Stimulated activated CD4-positive, alpha-beta T cell treated with anti-CD3 and anti-CD28 coated beads, Interleukin-4, amount 100 ng/mL, for 24 hours (primary cell): Measurements from ENCODE around the gene CACNA1E.

ENCODE experiments used
- DNase-seq: peaks from one replicate; pipeline ENCODE4 v3.0.0-alpha.2; 2020

The CACNA1E gene

DNA sequence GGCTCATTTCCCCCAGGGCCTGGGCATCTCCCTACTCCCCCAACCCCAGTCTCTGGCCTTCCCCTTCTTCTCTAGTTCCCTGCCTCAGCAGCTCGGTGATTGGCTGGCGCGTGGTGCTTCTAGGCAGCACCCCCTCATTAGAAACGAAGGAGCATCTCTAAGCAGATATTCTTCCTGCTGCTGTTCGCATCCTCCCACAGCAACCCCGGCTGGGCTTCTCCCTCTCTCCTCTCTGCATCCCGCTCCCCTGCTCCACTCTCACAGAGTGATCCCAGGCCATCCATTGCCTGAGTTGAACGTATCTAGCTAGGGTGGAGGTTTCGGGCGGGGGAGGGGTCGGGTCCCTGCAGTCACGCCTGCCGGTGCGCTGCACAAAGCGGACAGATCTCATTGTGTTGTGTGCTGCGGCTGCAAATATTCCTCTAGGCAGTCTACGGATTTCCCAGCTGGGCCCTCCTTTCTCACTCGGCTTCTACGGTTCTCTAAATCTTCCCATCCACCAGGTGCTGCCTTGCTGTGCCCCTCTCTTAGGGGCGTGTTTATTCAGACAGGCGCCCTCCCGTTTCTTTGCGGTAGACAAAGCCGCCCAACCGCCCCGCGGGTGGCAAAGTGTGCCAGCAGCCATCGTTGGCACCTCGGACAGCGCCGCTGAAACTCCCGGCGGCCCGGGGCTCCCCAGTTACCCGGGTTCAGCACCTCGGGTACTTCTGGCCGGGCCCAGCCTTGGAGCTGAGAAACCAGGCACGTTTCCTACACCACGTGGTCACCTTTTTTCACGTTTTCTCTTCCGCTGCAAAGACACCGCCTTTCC, 2.2 kb downstream of the CACNA1E start:
- no peak for DNase-seq

DNA sequence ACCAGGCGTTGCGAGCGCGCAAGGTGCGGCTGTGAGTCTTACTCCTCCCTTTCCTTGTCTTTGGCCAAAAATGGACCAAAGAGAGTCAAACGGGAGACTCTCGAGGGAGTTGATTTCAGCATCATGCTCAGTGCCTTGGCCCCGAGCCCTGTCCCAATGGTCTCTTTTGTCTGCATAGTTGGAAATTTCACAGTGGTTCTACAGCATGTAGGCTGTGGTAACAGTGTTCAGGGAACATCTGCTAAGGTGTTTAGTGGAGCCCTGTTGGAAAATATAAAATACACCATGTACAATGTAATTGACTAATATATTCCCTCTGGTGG, 2.7 kb downstream of the CACNA1E start:
- DNase-seq = no peak

- no peak for DNase-seq
Observed at GRCh38 chr1:181488866-181489265, 5.5 kb downstream of the CACNA1E start.

- no peak for DNase-seq
Observed at GRCh38 chr1:181490276-181490675, 7.0 kb downstream of the CACNA1E start.

- DNase-seq = no peak
Observed at GRCh38 chr1:181490740-181491712, 7.7 kb downstream of the CACNA1E start.

DNA sequence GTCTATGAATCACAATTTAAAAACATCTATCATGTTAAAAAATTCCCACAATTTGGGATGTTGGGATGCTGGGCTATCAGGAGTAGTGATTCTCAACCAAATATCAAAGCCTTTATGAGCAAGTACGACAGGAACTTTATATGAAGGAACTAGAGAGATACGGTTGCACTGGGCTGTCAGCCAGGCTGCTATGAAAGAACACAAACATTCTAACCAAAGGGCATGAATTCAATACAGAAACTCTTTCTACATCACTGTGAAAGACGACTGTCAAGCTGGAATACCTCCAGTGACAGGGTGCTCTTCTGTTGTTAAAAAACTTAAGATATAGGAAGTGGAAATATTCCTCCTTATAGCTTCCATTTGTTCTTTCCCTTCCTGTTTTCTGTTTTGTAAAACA, 9.8 kb downstream of the CACNA1E start:
- no peak for DNase-seq

GRCh38 chr1:181493885-181494284, 10.6 kb downstream of the CACNA1E start:
- DNase-seq = no peak

- DNase-seq = no peak
Observed at GRCh38 chr1:181496759-181497158, 13.4 kb downstream of the CACNA1E start.

GRCh38 chr1:181497870-181498269, 14.6 kb downstream of the CACNA1E start:
- DNase-seq = no peak

- no peak for DNase-seq
Observed at GRCh38 chr1:181499825-181500224, 16.5 kb downstream of the CACNA1E start.

- no peak for DNase-seq
Observed at GRCh38 chr1:181500636-181501035, 17.3 kb downstream of the CACNA1E start.

DNA sequence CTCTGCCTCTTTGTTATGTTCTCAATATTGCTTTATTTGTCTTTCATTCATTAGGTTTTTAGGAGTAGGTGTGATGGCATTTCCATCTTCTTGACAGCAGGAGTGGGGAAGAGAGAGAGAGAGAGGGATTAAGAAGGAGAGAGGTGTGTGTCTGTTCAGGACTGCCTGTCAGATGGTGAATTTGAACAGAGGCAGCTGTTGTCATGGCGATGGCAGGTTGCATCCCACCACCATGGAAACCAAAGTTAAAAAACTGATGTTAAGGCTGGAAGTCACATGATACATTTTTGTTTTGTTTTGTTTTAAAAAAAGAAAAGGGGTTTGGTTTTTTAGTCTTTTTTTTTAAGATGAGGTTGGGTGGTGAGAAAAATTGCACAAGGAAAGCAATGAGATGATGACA, 18.3 kb downstream of the CACNA1E start:
- no peak for DNase-seq

DNA sequence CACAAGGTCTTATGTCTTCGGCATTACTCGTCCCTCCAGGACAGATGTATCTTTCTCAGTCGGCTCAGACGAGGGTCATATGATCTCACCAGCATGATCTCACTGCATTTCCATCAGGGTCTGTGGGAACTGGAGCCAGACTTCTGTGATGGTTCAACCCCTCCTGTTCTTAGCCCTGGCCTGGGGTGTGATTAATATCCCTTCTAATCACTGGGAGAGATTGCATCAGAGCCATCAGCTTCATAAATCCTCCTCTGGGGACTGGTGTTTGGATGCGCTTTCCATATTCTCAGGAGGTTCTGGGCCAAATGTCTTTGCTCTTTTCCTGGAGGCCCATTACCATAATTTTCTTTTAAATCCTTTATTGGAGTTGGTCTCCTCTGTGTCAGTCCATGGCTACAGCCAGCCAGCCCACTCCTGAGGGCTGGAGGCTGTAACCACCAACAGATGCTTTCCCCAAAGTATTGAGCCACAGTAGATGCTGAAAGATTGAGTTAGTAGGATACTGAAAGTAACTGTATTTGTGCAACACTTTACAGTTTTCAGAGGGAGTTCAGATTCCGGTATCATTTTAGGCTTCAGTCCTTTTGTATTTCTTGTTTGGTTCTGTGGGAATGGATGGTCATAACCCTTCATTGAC, 20.0 kb downstream of the CACNA1E start:
- no peak for DNase-seq

GRCh38 chr1:181504399-181504842, 21.1 kb downstream of the CACNA1E start:
- no peak for DNase-seq

DNA sequence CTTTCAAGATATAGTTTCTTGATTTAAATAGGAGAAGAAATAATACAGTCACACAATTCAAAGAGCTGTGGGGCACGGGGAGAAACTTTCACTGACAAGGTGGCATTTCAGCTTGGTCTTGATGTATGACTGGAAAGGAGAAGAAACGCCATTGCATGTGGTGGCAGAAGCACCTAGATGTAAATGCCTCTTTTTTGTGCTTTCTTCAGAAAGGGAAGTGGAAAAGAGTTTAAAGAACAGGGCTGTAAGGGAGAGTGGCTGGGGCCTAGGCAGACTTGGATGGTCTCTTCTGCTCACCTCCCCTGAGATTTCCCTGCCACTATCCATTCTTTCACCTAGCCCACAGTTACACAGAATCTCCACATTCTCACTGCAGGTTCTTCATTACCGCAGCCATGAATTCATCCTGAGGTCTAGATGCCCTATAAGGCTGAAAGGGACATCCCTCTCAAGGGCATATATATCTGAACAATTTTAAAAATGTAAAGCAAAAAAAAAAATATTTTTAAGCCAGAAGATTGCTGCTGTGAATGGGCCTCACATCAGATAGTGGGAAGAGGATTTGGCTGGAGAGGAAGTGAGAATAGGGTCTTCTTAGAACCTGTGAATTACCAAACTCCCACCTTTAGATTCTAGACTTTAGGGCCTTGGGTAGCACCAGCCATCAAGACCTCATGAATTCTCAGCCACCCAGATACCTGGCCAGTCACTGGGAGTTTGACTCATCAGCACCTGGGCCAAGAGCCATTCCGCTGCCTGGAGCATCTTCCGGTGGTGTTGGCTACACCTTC, 23.4 kb downstream of the CACNA1E start:
- no peak for DNase-seq

DNA sequence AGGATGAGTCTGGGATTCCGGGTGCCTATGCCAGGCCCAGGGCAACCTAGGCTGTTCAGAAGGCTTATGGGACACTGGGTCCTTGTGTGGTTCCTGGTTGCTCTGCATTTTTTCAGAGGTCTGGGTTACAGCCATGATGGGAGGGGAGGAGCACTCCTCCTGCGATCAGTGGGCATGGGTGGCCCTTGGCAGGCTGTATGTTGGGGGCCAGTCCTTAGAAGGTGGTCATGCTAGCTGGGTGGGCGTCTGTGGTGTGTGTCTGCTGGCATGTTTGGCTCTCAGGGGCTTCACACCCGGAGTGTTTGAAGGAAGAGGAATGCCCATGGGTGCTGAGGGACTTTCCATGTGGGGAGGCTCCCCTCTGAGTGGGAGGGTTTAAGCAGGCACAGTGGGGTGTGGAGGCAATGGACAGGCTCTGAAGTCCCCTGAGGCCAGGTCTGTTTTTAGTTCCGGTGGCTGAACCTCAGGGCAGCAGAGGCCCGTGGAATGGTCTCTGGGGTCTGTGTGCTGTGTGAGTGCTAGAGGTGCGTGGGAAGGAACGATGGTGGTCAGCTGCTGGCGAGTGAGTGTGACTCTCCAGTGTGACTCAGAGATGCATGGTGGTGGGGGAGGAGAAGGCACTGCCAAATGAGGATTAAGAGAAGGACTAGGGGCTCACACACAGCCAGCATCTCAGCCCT, 25.3 kb downstream of the CACNA1E start:
- DNase-seq = no peak

GRCh38 chr1:181513786-181514297, 30.5 kb downstream of the CACNA1E start:
- no peak for DNase-seq

- no peak for DNase-seq
Observed at GRCh38 chr1:181514298-181515290, 31.3 kb downstream of the CACNA1E start.

GRCh38 chr1:181516706-181517105, 33.4 kb downstream of the CACNA1E start:
- DNase-seq = no peak

DNA sequence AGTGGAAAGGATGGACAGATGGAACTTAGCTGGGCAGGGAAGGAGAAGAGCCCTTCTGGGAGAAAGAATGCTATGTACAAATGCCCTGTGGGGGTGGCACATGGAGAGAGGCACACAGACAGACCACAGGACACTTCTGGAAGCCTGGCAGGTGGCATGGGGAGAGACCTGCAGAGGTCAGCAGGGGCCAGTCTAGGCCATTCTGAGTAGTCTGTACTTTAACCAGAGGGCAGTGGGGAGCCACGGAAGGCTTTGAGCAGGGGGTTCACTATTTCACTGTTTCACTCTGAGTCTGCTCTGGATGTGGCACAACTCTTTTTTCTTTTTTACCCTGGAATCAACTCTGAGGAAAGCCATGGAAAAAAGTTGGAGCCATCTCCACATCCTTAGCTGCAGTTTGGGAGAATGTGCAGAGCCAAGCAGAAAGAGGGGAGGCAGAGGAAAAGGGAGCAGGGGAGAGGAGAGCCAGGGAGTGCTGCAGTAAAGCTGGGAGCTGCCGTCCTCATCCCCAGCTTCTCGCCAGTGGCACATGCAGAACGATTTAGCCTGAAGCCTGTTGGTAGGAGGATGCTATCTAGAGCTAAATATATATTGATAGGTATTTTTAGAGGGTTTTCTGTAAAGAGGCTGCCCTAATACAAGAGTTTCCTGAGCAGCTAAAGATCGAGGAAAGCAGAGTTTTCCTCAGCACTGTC, 34.0 kb downstream of the CACNA1E start:
- DNase-seq = no peak
